HL-60/S4 treated with phorbol 12-myristate 13-acetate at 8.2 ng/mL for 4 days and 3 days (cell line): ENCODE data around the gene ATP13A4.
"Not testable (repeated sequence)": the region's sequence is repeated elsewhere in the genome, so short reads cannot be mapped to it uniquely, and the experiment has no call there.

Experiments
- in situ Hi-C: fragments of 300-500 bp; cut with MboI; formaldehyde crosslinking; loops from 2 replicates; pipeline ENCODE4 v1.15.0; 2022; ENCODE audit warnings: low sequenced_read_pairs

The ATP13A4 gene

GRCh38 chr3:193560091-193560490, 5.4 kb upstream of the ATP13A4 start:
- in situ Hi-C loops, result loop anchor here (25.0 kb wide), 1 partner anchor 748 kb away; no protein-coding TSS in a partner anchor

- in situ Hi-C loops, result loop anchor here (25.0 kb wide), 1 partner anchor 747 kb away; no protein-coding TSS in a partner anchor
Observed at GRCh38 chr3:193559100-193559499, 4.4 kb upstream of the ATP13A4 start.

- in situ Hi-C loops, result loop anchor here (25.0 kb wide), 1 partner anchor 745 kb away; no protein-coding TSS in a partner anchor
Observed at GRCh38 chr3:193556841-193557240, 2.1 kb upstream of the ATP13A4 start.

- in situ Hi-C loops, result loop anchor here (25.0 kb wide), 1 partner anchor 741 kb away; no protein-coding TSS in a partner anchor
Observed at GRCh38 chr3:193553586-193553985, 1.1 kb downstream of the ATP13A4 start.

- in situ Hi-C loops, result loop anchor here (25.0 kb wide), 1 partner anchor 741 kb away; no protein-coding TSS in a partner anchor
Observed at GRCh38 chr3:193552923-193553322, 1.8 kb downstream of the ATP13A4 start.

GRCh38 chr3:193548406-193548805, 6.3 kb downstream of the ATP13A4 start:
- in situ Hi-C loops, result no loop called here

- in situ Hi-C loops, result no loop called here
Observed at GRCh38 chr3:193546129-193546528, 8.6 kb downstream of the ATP13A4 start.

GRCh38 chr3:193545304-193545703, 9.4 kb downstream of the ATP13A4 start:
- in situ Hi-C loops, result no loop called here

- in situ Hi-C loops, result no loop called here
Observed at GRCh38 chr3:193544289-193544688, 10.4 kb downstream of the ATP13A4 start.

- in situ Hi-C loops, result no loop called here
Observed at GRCh38 chr3:193530231-193531165, 24.2 kb downstream of the ATP13A4 start.

- in situ Hi-C loops, result not testable (repeated sequence)
Observed at GRCh38 chr3:193526085-193526484, 28.6 kb downstream of the ATP13A4 start.

GRCh38 chr3:193522473-193522872, 32.2 kb downstream of the ATP13A4 start:
- in situ Hi-C loops, result no loop called here

GRCh38 chr3:193520738-193521137, 34.0 kb downstream of the ATP13A4 start:
- in situ Hi-C loops, result no loop called here

GRCh38 chr3:193515966-193516365, 38.7 kb downstream of the ATP13A4 start:
- in situ Hi-C loops, result no loop called here

- in situ Hi-C loops, result no loop called here
Observed at GRCh38 chr3:193510154-193510553, 44.5 kb downstream of the ATP13A4 start.

- in situ Hi-C loops, result no loop called here
Observed at GRCh38 chr3:193509103-193509965, 45.4 kb downstream of the ATP13A4 start.

- in situ Hi-C loops, result no loop called here
Observed at GRCh38 chr3:193508108-193508507, 46.6 kb downstream of the ATP13A4 start.

- in situ Hi-C loops, result no loop called here
Observed at GRCh38 chr3:193507566-193507965, 47.1 kb downstream of the ATP13A4 start.

- in situ Hi-C loops, result no loop called here
Observed at GRCh38 chr3:193506921-193507320, 47.8 kb downstream of the ATP13A4 start.

GRCh38 chr3:193502871-193503270, 51.8 kb downstream of the ATP13A4 start:
- in situ Hi-C loops, result no loop called here

- in situ Hi-C loops, result no loop called here
Observed at GRCh38 chr3:193499801-193500485, 54.8 kb downstream of the ATP13A4 start.
